Stimulated activated CD4-positive, alpha-beta T cell treated with anti-CD3 and anti-CD28 coated beads, Interleukin-12 subunit alpha, Interleukin-12 subunit beta, amount 100 ng/mL, for 24 hours (primary cell): ENCODE results near the gene MEGF10.
A peak's percentile ranks its signal among the peaks of the same experiment; 100 is the strongest.
"Not testable (repeated sequence)": the region's sequence is repeated elsewhere in the genome, so short reads cannot be mapped to it uniquely, and the experiment has no call there.

ENCODE experiments used
- DNase-seq, 2 experiments: peaks; one replicate each; pipeline ENCODE4 v3.0.0-alpha.2; 2020; ENCODE audit warnings: low read depth in 2 of 2

The MEGF10 gene

DNA sequence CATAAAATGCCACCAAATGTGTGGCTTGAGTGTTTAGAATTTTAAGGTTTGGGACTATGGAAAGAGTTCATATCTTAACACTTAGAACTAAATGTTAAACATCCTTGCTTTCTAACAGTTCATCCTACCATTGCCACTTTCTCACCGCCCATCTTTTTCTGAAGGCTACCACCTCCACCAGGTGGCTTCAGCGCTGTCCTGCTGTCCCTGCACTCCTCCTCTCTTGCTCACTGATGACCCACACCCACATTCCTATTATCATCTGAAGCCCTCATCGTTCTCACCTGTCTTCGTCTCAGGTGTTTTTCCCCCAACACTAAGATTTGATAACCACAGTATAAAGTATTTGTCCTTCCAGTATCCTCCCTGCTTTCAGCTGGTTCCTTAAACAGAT, 7.4 kb downstream of the MEGF10 start:
- no peak for DNase-seq

- no peak for DNase-seq
These were observed 8.1 kb downstream of the MEGF10 start for GRCh38 chr5:127298656-127299055.

GRCh38 chr5:127299678-127300077, 9.1 kb downstream of the MEGF10 start:
- DNase-seq = no peak

DNA sequence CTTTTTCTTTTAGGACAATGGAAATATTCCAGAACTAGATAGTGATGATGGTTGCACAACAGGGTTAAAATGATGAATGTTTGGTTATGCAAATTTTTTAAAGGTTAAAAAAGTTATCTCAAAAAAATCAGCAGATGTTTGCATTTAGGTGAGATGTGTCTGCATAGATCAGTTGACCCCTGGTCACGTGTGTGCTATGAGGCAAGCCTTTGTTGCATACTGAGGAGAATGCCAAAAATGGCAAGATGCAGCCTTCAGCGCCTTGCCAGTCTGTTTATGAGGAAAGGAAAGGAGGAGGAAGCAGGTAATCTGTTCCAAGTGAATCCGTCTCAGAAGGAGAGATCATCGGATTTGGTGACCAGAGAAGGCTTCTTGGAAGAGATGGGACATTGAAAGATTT, 11.9 kb downstream of the MEGF10 start:
- DNase-seq = no peak

DNA sequence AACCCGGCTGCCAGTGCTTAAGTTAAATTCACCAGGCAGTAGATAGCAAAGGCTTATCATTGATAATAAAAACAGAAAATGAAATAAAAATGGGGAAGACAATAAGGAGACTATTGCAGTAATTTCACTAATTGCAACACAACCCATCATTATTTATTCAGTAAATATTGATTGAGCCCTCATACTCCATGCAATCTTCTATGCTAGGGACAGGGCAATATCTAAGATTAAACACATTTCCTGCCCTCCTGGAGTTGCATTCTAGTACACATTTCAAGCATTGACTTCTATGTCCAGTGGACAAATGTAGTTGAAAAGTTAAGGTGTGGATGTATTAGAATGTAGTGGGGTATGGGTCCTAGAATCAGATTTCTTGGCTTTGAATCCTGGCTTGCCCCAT, 12.8 kb downstream of the MEGF10 start:
- no peak for DNase-seq

DNA sequence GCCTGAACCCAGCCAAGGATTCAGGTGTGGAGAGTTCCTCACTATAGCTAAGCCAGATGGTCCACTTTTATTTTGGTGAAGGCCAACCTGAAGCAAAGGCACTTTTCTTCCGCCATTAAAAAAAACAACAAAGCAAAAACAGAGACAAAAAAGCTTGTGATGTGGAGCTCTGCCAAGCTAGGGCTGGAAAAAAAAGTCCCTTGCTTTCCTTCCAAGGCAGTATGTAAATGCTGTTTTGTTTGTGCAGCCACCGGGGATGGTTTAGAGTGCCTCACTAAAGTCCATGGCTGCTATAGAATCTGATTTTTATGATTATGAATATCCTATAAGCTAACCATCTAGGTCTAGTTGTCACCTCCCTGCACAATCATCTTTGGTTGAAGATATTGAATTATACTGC, 14.9 kb downstream of the MEGF10 start:
- DNase-seq = no peak

DNA sequence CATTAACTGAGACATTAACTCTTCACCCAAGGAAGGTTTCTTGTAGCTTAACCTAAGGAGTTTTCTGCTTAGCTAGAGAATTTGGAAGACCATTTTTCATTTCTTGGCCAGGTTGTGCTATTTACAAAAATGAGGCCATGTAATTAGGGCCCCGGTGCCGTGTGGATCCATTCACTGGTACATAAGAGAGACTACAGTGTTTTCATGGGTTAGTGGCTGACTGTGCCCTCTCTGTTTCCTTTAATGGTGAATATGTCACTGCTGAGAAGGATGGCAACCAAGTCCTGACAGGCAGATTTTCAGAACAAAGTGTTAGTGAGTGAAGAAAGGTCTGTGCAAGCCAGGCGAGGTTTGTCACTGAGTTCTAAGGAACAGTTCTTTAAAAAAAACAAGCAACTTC, 15.4 kb downstream of the MEGF10 start:
- no peak for DNase-seq

- DNase-seq = no peak
These were observed 16.1 kb downstream of the MEGF10 start for GRCh38 chr5:127306647-127307046.

DNA sequence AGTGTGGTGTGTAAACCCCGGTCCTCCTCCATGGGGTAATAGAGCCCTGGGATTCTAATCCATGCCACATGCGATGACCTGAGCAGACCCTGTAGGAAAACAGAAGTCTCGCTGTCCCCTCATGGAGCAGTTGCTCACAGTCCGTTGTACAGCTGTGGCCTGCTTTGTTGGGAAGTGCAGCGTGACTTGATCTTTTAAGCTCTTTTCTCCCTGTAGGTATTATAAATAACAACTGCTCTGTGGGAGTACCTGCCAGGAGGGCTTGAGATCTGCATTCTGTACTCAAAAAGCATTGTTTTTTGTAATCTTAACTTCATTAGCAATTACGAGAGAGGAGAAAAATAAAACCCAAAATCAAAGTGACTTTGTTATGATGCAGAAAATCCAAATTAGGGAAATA, 17.3 kb downstream of the MEGF10 start:
- no peak for DNase-seq

DNA sequence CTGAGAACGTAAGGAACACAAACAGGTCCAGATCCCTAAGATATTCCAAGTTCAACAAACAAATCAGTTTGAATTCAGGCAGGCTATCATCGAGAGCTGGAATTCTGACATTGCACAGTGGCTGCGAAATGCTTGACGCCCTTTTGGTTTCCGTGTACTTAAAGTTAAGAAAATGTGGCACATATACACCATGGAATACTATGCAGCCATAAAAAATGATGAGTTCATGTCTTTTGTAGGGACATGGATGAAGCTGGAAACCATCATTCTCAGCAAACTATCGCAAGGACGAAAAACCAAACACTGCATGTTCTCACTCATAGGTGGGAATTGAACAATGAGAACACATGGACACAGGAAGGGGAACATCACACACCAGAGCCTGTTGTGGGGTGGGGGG, 17.7 kb downstream of the MEGF10 start:
- not testable (repeated sequence) for DNase-seq

DNA sequence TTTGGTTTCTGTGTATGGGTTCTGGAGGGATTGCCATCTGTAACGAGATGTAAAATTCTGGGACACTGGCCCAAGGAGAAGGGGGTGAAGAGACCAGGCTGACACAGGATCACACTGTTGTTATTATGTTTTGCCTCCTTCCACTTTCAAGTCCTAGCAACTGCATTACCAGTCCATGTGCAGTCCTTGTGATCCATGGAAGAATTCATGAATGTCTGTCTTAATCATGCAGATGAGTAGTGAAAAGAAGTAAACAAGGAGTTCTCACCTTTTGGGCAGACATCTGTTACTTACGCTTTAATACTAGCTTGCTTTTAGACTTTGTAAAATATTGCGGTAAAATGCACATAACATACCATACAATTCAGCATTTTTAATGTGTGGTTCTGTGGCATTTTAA, 18.3 kb downstream of the MEGF10 start:
- no peak for DNase-seq

- DNase-seq = no peak
These were observed 20.8 kb downstream of the MEGF10 start for GRCh38 chr5:127311349-127311748.

DNA sequence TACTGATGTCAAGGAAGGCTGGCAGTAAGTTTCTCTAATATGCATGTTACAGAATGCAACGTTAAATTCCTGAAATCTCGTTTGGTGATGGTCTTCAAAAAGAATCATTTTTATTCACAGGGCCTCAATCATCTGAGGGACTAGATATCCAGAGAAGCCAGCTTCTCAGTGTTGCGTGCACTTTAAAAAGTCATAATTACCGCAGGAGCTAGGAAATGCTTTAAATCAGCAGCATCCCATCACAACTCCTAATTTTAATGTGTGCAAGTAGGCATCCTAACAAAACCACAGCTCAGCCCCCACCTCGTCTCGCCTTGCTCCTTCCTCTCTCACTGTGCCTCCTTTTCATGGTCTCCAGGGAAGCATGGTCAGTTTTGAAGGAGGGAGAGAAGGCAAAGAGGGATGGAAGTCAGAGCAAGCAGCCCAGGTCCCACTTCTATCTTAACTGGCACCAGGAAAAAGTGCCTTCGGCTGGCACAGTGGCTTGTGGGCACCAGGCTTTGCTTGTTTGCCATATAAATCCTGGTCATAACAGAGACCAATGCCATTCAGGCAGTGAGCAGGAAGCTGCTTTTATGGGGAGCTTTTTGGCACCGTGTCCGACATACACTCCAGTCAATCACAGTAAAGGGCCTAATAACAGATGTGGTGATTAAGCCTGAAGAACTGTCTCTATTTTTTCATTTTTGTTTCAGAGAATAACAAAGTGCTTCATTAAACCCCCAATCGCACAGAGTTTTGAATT, 21.4 kb downstream of the MEGF10 start:
- no peak for DNase-seq

DNA sequence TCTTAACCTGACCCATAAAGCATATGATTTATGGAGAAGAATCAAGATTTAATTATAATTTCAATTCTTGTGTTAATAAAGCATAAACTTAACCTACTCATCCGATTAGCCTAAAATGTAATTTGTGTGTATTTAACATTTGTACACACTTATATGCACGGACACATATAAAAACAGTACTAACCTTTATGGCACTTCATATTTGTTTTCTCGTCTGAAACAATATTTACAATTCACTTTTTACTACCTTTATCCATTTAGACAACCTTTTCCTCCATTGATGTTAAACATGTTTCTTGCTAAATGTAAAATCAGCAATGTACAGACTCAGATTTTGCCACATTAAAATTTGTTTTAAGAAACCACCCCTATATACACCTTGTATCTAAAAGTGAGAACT, 22.8 kb downstream of the MEGF10 start:
- DNase-seq = no peak

DNA sequence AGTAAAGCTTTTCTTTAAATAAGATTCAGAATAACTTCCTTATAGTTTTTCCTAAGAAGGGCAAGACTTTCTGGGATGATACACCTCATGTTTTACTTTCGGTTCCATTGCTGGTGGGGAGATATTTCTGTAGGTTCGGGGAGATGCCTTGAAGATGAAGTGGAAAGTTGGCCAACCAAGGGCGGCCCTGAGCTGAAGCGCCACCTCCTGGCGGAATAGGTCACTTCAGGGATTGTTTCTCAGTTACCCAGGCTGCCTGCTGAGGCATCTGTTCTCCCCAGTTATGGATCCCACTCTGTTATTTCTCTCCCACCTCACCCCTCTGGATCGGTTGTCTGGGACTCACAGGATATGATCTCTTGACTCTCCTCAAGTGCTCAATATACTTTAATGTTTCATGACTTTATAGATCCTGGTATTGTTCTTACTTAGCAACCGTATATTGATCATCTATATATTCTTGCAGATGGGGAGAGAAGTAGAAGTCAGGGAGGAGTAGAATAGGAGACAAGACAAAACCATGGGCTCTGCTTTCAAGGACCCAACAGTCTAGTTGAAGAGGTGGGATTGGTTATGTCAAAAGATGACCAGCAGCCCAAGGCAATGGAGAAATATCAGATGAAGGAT, 23.4 kb downstream of the MEGF10 start:
- DNase-seq = peak; percentile 44 to 67

GRCh38 chr5:127316011-127316410, 25.4 kb downstream of the MEGF10 start:
- DNase-seq = no peak

GRCh38 chr5:127317385-127317784, 26.8 kb downstream of the MEGF10 start:
- DNase-seq = not testable (repeated sequence)

DNA sequence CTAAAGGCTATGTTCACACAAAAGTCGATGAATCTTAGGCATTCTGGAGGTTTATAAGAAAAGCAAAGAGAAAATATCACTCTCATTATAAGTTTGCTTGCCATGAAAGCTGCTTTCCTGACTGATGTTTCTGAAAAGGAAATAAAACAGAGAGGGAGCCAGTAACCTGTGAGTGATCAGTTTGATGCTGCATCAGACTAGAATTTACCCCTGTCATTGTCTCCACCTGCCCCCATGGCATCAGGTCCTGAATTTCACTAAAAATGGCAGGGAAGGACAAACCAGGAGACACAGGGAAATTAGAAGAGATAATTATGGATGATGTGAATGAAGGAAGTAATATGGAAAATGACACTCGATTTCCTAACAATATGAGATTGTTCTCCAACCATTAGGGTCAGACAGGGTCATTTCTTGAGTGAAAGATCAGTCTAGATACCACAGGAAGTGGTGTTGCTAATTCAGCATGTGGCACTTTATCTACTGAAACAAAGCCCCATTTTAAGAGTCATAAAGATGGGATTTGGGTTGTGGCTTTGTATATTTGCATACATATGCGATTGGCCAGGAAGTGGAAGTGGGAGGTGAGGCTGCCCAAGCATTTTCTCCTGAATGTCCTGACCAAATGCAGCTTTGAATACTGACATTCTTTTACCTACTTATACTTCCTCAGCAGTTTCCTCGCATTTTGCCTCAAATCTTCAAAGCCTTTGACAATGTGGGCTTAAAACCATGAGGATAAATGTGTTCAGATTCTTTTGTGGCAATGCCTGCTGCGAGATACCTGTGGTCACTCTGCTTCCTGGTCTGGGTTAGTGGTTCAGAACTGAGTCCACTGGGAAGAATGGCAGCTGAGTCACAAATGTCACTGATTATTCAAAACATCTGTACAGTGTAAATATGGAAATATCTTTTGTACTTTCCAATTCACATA, 29.7 kb downstream of the MEGF10 start:
- DNase-seq = no peak

- no peak for DNase-seq
These were observed 30.9 kb downstream of the MEGF10 start for GRCh38 chr5:127321465-127321864.

GRCh38 chr5:127322403-127322802, 31.8 kb downstream of the MEGF10 start:
- no peak for DNase-seq

DNA sequence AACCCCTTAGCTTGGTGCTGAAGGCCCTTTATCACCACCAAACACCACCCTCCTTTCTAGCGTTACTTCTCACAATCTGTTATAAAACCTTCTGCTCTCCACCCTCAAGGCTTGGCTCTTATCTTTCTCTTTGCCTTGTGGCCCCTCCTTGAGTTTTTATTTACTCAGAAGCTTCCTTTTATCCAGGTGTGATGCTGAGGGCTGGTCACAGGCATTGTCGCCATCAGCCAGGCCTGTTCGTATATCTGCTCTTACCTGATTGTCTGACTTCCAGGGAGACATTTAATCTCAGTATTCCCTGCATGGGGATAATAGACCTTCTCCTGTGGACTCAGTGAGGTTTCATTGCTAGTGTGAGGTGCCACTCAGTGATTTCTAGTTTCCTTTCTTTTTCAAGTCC, 34.2 kb downstream of the MEGF10 start:
- DNase-seq = no peak

DNA sequence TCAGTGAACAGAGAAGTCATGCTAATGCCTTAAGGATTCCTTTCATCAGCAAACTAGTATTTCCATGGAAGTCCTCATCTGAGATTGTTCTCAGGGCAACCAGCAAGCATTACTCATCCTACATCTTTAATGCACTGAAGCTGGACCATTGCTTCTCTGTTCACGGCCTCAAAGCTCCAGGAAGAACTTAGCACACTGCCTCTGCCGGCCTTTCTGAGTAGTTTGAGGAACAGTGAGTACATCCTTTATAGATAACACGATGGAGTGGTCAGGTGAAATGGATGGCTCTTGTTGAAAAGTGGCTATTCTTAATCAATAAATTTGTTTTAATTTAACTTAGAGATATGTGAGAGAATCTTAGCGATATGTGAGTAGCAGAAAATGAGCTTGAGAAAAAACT, 35.8 kb downstream of the MEGF10 start:
- DNase-seq = no peak
